GM18909 (cell line): ENCODE measurements around the gene GALNTL6.

Experiments used
- ATAC-seq: cut with Tn5 transposase; IDR thresholded peaks from one replicate; pipeline ENCODE4 v1.9.1; 2021; ENCODE audit warnings: mild to moderate bottlenecking; ENCODE audit not compliant: unreplicated experiment, poor library complexity

Gene GALNTL6

DNA sequence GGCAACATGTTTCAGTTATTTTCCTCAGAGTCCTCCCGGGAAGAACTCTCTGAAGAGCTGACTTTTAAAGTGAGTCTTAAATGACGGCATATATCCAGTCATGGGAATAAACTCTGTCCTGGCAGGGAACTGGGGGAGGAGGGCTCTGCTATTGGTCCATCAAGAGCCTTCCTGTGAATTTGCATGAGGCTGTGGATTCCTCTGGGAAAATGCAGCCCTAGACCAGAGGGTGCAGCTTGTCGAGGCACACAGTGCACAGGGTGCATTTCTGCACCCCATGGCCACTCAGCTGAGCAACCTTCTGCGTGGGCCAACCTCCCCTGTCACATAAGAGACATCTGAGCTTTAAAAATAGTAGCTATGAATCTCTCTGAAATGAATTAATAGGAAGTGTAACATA, 360.0 kb downstream of the GALNTL6 start:
- ATAC-seq = no peak

DNA sequence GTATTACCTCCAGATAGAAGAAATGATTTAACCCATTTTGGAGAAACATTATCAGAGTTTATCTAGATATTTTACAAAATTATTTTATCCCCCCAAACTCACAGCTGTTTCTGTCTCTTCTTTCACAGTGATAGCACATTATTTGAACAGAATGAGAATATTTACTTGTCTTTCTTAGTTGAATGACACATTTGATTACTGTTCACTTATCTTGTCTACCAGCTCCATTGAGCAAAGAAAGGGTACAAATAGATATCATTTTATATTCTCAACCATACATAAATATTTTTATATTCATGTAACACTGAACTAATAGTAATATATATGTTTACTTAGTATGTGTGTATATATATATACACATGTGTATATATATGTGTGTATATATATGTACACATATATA, 364.2 kb downstream of the GALNTL6 start:
- no peak for ATAC-seq

GRCh38 chr4:172188248-172188988, 375.2 kb downstream of the GALNTL6 start:
- no peak for ATAC-seq

DNA sequence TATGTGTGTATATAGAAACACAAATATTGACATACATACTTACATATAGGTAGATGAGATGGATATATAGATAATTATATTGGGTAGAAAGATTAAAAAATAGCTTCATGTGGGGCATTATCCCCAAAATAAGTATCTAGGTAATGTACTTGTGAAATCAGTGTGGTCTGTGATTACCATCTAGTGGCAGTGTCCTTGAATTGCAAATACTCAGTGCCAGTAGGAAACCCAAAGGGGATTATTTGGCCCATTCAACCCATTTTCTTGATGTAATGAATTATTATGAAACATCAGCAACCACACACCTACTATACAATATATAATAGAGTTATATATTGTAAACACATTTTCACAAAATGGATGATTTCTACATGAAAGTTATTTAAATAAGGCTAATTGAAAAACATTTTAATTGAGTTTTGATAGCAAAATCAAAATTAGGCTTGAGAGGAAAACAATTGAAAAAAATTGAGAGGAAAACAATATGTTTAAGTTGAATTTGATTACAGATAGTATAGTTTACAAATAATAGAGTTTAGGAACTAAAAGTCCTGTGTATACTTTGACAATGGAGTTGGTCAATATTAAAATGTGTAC, 389.4 kb downstream of the GALNTL6 start:
- peak; percentile 71 for ATAC-seq

DNA sequence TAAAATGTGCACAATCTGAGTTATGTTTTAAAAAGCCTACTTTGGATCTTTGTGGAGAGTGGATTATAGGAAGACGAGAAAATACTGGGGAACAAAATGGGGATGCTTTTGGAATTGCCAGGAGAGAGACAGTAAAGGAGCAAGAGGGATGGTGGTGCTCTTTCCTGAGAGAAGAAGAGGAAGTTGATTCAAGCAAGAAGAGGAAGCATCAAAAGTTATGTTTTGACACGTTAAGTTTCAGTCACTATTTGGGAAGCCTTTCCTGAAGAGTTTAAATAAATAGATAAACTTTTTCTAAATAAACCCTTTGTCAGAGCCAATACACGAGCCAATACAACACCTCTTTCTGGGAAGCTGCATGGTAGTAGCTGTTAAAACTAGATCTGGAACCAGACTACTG, 394.1 kb downstream of the GALNTL6 start:
- ATAC-seq = no peak

- ATAC-seq = no peak
These were observed 394.7 kb downstream of the GALNTL6 start for GRCh38 chr4:172207886-172208285.

DNA sequence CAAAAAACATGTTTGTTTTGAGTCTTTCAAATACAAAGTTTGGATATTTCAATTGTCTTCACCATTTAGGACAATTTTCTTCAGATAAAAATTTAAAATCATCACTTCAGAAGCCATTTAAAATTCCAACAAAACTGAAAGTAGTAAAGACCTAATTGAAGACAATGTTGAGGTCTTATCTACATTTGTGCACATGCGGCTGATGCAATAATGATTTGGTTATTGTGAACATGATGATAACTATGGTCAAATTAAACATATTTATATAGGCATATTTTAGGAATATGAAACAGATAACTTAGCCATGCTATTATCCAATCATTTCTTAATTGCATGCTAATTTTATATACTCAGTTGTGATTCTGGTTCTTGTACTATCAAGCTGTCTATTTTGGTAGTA, 407.5 kb downstream of the GALNTL6 start:
- no peak for ATAC-seq

GRCh38 chr4:172225457-172225856, 412.3 kb downstream of the GALNTL6 start:
- no peak for ATAC-seq

- ATAC-seq = no peak
These were observed 419.8 kb downstream of the GALNTL6 start for GRCh38 chr4:172232966-172233365.

DNA sequence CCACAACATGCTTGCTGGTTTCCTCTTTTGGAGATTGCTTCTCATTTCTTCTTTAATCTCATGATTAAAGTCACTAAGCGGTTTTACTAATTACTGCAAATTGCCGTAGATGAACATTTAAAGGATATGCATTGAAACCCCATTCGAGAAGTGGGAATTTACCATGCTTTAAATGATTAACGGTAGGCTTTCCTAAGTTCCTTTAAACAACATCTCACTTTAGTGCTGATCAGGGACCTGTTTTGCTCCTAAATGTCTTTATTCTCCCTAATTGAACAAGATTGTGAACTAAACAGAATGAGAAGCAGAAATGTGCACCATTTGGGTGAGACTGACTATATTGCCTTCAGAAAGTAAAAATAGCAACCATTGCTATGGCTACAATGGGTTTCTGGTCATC, 430.3 kb downstream of the GALNTL6 start:
- no peak for ATAC-seq

DNA sequence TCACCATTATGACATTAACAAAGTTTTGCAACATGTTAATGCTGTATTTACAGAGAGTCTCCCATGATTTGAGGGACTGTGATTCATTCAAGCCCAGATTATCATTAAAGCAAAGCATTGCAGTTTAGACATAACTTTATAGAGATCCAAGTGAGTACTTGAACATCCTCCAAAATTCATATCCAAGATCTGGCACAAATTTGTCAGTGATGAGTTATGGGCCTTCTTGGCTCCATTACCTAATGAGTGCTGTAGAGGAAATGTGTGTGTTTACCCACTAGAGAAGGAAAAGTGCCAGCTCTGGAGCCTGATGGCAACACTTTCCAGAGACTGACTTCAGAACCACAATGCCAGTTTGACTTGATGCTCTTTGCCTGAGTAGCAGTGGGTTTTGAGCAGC, 432.3 kb downstream of the GALNTL6 start:
- no peak for ATAC-seq

- ATAC-seq = no peak
These were observed 440.2 kb downstream of the GALNTL6 start for GRCh38 chr4:172253409-172253808.

- no peak for ATAC-seq
These were observed 443.6 kb downstream of the GALNTL6 start for GRCh38 chr4:172256820-172257219.

DNA sequence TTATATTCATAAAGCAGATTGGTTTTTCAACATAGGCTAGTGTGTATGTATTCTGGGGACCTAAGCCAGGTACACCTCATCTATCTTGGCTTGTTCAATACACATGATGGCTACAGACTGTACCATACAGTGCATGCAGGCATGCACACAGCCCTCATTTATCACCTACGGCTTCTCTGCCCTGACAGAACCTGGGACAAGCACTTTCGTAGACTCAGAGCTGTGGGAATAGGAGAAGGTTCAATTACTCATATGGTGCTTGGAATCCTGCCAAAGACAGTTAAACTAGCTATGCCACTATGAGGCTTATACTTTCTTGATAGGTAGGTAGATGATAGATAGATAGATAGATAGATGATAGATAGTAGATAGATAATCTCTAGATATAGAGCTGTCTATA, 457.2 kb downstream of the GALNTL6 start:
- no peak for ATAC-seq

GRCh38 chr4:172287117-172287516, 473.9 kb downstream of the GALNTL6 start:
- no peak for ATAC-seq

DNA sequence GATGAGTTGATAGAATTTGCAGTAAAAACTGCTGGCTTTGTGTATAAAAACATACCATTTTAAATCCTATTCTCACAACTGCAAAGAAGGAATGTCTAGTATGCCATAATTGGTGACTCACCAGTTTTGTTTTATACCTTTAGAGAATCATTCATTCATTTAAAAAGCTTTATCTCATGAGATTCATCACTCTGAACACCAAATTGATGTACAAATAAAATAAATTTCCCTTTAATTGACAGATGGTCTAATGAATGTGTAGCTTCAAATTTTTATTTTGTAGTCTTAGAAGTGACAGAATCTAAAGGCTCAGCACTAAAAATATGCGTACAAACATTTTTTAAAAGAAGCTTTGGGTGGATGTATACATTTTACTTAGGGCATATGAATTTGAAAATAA, 492.5 kb downstream of the GALNTL6 start:
- ATAC-seq = no peak

DNA sequence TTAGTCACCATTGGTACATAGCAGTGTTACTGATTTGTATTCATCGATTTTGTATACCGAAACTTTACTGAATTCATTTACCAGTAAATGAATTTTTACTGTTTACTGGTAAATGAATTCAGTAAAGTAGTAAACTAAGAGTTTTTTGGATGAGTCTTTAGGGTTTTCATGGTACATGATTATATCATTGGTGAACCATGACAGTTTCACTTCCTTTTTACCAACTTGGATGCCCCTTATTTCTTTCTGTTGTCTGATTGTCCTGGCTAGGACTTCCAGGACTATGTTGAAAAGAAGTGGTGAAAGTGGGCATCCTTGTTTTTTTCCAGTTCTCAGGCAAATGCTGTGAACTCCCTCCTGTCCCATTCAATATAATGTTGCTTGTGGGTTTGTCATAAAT, 494.9 kb downstream of the GALNTL6 start:
- ATAC-seq = no peak

- ATAC-seq = no peak
These were observed 498.5 kb downstream of the GALNTL6 start for GRCh38 chr4:172311682-172312081.

DNA sequence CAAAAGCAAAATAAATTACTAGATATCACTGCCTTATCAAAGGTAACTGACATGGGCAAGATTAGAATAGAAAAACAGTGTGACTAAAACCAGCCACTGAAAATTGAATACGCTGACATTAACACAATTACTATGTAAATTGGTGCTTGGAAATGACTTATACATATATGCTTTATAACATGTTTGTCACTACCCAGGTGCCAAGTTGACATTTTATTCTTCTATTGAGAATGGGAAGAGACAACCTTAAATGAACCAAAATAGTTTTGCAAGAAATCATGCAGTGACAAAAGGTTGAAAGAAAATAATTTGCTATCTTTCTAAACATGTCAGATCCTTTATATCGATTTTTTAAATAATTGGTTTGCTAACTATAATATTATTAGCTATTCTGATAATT, 510.1 kb downstream of the GALNTL6 start:
- no peak for ATAC-seq

DNA sequence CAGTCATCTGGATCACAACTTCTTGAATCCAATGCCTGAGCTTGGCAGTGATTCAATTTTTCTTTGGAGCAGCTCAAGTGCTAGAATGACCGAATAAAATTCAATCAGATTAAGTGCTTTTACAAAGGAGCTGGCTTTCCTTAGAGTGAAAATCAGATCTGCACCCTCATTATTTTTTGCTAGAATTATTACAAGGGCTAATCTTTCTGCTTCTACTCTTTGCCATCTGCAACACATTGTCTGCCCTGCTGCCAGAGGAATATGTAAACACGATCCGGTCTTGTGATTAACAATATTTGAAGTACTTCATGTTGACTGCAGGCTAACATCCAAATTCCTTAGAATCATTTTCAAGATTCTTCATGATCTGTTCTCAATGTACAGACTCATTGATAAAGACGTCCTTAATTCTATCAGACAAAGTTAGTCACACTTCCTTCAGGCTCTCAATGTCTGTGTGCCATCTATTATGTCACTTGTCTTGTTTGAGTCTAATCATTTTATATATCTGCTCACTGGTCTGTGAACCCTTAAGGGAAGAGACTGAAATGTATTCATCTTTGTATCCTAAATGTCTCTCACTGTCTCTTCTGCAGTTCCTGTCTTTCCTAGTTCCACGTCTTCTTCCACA, 531.2 kb downstream of the GALNTL6 start:
- ATAC-seq = no peak

- ATAC-seq = no peak
These were observed 535.2 kb downstream of the GALNTL6 start for GRCh38 chr4:172348426-172348825.

DNA sequence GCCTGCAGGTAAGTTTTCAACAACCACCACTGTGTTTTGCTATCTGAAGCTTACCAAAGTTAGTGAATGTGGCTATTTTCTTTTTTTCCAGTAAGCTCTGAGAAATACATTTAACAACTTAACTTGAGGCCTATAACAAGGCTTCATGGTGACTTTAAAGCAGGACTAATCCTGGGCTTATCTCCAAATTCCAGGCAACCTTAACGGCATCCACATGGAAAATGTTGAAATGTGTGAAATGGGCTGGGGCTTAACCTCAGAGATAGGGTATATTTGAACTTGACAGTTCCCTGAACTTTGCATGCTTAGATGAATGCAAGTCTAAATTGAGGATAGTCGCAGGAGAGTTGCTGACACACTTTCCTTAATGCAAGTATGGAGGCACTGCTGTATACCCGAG, 539.2 kb downstream of the GALNTL6 start:
- no peak for ATAC-seq
